Lower leg skin (tissue), 4 donors: ENCODE measurements around the gene FCN2. TPM values are rescaled to one million over a fixed set of nuclear protein-coding genes. Genes with fewer than 3 reads are reported as not detected.

Experiments used
- DNase-seq, 2 donors: peaks; one replicate each; pipeline ENCODE4 v3.0.0-alpha.2; 2019; ENCODE audit warnings: low spot score in 2 of 2
- H3K4me3 ChIP-seq: fragments of 200-600 bp; sonication (generic); 2 replicates; pipeline ENCODE4 v1.5.1; 2017; ENCODE audit warnings: mild to moderate bottlenecking, low read depth; ENCODE audit not compliant: poor library complexity, severe bottlenecking
- POLR2A ChIP-seq, 2 donors: fragments of 450-650 bp; IDR thresholded peaks; one replicate each; pipeline ENCODE4 v1.6.1; 2016 to 2017; ENCODE audit warnings: antibody characterized with exemption in 2 of 2, mild to moderate bottlenecking in 1 of 2, moderate library complexity in 1 of 2
- WGBS, 2 donors: methylation state at CpG; one replicate each; pipeline ENCODE4 v1.1.5; 2018; 5-methylcytosine and 5-hydroxymethylcytosine counted together
- intact Hi-C: fragments of 100-400 bp; cut with DNase I; formaldehyde crosslinking; loops from one replicate; pipeline ENCODE4 v1.15.0; 2023; ENCODE audit warnings: low total_unique reads
- microRNA-seq, 2 donors: library from miRNA; unstranded; fragments of <30 nt; microRNA quantifications; one replicate each; pipeline ENCODE4, GENCODE V29; 2016; ENCODE audit warnings: borderline replicate concordance in 2 of 2, borderline number of aligned reads in 1 of 2
- total RNA-seq, 4 donors: library from RNA; depleted of rRNA; stranded (reverse); fragments of >200 nt; gene quantifications; one replicate each; pipeline ENCODE4 v1.1.0, GENCODE V29; 2016
- TF ChIP-seq, protein P1 (sequence below), 3 donors: fragments of 450-650 bp; IDR thresholded peaks; one replicate each; pipeline ENCODE4 v1.5.1; 2016; ENCODE audit warnings: antibody characterized with exemption in 3 of 3, mild to moderate bottlenecking in 3 of 3, moderate library complexity in 2 of 3

Gene FCN2
- total RNA-seq, 4 donors from 2014 or later, result 0.29 TPM; not detected in 3

DNA sequence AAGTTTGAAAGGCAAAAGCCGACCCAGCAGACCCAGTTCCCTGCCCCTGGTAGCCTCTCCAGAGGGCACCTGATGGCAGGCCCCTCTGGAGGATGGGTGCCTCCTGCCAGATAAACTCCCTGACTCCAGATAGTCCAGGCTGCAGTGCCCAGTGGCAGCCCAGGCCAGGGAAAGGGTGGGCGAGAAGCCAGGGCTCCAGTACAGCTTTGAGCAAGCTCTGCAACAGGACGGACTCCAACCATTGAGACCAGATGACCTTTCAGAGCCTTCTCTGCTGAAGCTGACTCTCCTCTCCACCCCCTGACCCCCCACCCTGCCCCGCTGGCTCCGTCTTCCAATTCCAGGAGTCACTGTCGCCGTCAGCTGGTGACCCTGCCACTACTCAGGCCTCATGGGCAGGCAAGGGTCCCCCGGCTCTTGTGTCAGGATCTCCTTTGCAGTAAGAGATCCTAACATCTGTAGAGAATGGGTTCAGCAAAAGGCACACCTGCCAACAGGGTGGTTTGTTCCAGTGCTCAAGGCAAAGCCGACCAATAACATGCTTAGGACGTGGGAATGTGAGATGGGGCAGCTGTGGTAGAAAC lies 52.6 kb downstream of the FCN2 start:
- TF ChIP-seq POLR2A (IDR thresholded peaks at IDR 0.05), result no peak
- TF ChIP-seq, protein P1, sequence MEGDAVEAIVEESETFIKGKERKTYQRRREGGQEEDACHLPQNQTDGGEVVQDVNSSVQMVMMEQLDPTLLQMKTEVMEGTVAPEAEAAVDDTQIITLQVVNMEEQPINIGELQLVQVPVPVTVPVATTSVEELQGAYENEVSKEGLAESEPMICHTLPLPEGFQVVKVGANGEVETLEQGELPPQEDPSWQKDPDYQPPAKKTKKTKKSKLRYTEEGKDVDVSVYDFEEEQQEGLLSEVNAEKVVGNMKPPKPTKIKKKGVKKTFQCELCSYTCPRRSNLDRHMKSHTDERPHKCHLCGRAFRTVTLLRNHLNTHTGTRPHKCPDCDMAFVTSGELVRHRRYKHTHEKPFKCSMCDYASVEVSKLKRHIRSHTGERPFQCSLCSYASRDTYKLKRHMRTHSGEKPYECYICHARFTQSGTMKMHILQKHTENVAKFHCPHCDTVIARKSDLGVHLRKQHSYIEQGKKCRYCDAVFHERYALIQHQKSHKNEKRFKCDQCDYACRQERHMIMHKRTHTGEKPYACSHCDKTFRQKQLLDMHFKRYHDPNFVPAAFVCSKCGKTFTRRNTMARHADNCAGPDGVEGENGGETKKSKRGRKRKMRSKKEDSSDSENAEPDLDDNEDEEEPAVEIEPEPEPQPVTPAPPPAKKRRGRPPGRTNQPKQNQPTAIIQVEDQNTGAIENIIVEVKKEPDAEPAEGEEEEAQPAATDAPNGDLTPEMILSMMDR (IDR thresholded peaks at IDR 0.05), result no peak
- no peak for DNase-seq
- intact Hi-C loops, result no loop called here
- H3K4me3 ChIP-seq, result no peak overlapping the region
- 93 to 95% methylated on average over 10 of the region's 10 CpGs for WGBS, 2 donors

DNA sequence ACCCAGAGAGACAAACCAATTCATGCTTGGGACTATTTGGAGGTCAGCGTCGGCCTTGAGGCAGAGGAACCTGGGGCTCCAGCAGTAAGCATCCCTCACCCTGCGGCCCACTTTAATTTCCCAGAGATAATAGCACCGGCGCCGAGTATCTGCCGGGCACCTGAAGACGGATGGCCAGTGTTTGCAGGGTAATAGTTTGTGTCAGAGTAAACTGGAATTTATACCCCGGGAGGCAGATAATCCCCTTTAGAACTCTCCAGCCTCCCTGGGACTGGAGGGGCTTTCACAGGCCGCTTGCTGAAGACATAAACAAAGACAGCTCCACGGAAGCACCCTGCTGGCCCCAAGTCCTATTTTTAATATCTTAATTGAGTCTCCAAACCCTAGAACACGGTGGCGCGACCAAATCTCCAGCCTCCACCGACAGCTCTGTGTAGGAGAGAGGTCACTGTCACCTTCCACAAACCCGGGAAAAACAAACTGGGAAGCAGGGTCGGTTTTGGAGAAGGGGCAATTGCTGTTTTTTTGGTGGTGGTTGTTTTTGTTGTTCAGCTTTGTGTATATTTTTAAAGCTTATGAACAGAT lies 54.5 kb downstream of the FCN2 start:
- 77 to 79% methylated on average over 17 of the region's 17 CpGs for WGBS, 2 donors
- intact Hi-C loops, result no loop called here
- H3K4me3 ChIP-seq, result no peak overlapping the region
- TF ChIP-seq POLR2A (IDR thresholded peaks at IDR 0.05), result no peak
- TF ChIP-seq, protein P1 (IDR thresholded peaks at IDR 0.05), result no peak
- DNase-seq, result no peak

DNA sequence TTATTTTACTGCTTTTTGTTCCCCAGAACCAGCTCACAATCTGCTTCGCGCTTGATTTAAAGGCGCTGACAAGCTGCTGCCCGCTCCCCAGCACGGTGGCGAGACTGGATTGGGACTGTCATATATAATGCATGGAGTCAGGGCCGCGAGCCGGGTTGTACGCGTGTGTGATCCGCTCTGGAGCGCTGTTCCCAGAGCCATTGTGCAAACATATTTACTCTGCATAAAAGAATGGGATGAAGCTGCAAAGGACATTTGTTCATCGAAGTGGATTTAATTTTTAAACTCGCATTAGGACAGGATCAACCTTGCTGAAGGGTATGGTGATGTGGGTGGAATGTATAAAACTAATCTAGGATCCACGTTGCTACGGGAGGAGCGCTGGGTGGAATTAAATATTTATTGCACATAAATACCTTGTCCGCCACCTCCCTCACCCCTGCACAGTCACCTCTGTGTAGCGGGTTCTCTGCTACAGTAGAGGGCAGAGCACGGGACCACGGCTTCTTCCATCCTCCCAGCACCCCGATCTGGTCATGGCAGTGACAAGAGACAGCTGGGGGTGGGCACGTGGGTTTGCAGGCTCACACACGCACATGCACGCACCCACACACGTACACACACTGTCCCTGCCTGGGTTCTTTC lies 55.2 kb downstream of the FCN2 start:
- H3K4me3 ChIP-seq, result no peak overlapping the region
- no peak for TF ChIP-seq POLR2A (IDR thresholded peaks at IDR 0.05)
- TF ChIP-seq, protein P1 (IDR thresholded peaks at IDR 0.05), result no peak
- intact Hi-C loops, result no loop called here
- DNase-seq, result no peak
- 69 to 74% methylated on average over 27 of the region's 27 CpGs for WGBS, 2 donors

- TF ChIP-seq, protein P1 (IDR thresholded peaks at IDR 0.05), result no peak
- no peak for TF ChIP-seq POLR2A (IDR thresholded peaks at IDR 0.05)
- intact Hi-C loops, result no loop called here
- WGBS, 2 donors, result 82 to 84% methylated on average over 13 of the region's 13 CpGs
- no peak overlapping the region for H3K4me3 ChIP-seq
- DNase-seq, result no peak
Measured at GRCh38 chr9:134936346-134937163, 55.9 kb downstream of the FCN2 start.

Small RNA genes lying within 50 kb of the gene (microRNA-seq; reads per million reads assigned to microRNA genes)
- 0 reads per million in 2 donors for gene MIR3689A
- 0 reads per million in 2 donors for gene MIR3689B
- gene MIR3689C, result 0 reads per million in 2 donors
- 0 reads per million in 2 donors for gene MIR3689D1
- gene MIR3689D2, result 0 reads per million in 2 donors
- gene MIR3689E, result 0 reads per million in 2 donors
- 0 reads per million in 2 donors for gene MIR3689F

Other genes starting within 250 kb of the FCN2 start
- gene COL5A1, start 239.0 kb upstream of the FCN2 start, total RNA-seq, result 10 to 100 TPM in 2 of 4 donors, 1 to 10 TPM in 2; 8.4 to 14.7 (median 11.3) TPM
- 1 to 10 TPM in 2 of 4 donors, under 1 TPM in 2; 0.72 to 2.9 (median 1.1) TPM for gene FCN1, start 37.1 kb downstream of the FCN2 start, total RNA-seq
- gene OLFM1, start 206.9 kb downstream of the FCN2 start, total RNA-seq, result 10 to 100 TPM in 1 of 4 donors, 1 to 10 TPM in 3; 5.3 to 15.0 (median 8.6) TPM